K562 (cell line): ENCODE data around the gene GMNN. TPM values are rescaled to one million over a fixed set of nuclear protein-coding genes. Genes with fewer than 3 reads are reported as not detected.

Experiments used
- ATAC-seq: fragments of 200-7000 bp; cut with Tn5 transposase; 3 replicates; pipeline ENCODE4 v1.9.1; 2020; ENCODE audit warnings: moderate library complexity
- BruUV-seq: library from RNA; stranded (reverse); fragments of 400-500 nt; replicated peaks from 2 replicates; lab custom pipeline; 2021; lab: Mats Ljungman, UMichigan
- CTCF ChIA-PET: fragments of 300-600 bp; formaldehyde crosslinking; extraction: SDS; loops from one replicate; lab custom pipeline; 2021; ENCODE audit warnings: low intra/inter-chr PET ratio; lab: Yijun Ruan, JAX
- POLR2A ChIA-PET: fragments of 300-600, 350-650 bp; sonication (Branson Sonifier 250); formaldehyde crosslinking; extraction: SDS; loops from one replicate; lab custom pipeline; 2021; ENCODE audit warnings: antibody characterized with exemption, inconsistent platforms; lab: Yijun Ruan, JAX
- DNase-seq, 4 experiments: peaks; one replicate each; pipeline versions ENCODE4 v3.0.0 to v3.0.0-alpha.2; 2011 to 2018; ENCODE audit warnings: low spot score in 3 of 4, mixed read lengths in 3 of 4; ENCODE audit errors: extremely low read depth in 1 of 4
- FAIRE-seq: peaks from 2 replicates; lab custom pipeline; 2011; peaks lifted over from hg19 to GRCh38; lab: Jason Lieb, UNC
- H2AFZ ChIP-seq: 2 replicates; pipeline ENCODE4 v1.6.0; 2011; ENCODE audit warnings: low read depth, low read length, control low read depth, inconsistent platforms
- H3K27ac ChIP-seq: fragments of 200-600 bp; 3 replicates; pipeline ENCODE4 v1.8.0; 2011; ENCODE audit warnings: low read depth, mild to moderate bottlenecking, control low read depth, inconsistent platforms, low read length, moderate library complexity, mixed read lengths; ENCODE audit errors: extremely low read depth
- H3K27me3 ChIP-seq, 2 experiments: fragments of 300-600 bp in 1 of 2; 2 replicates in 1 of 2; 3 replicates in 1 of 2; pipeline versions ENCODE4 v1.6.0 to v1.8.0; 2011; ENCODE audit warnings: inconsistent platforms in 2 of 2, low read length in 2 of 2, mild to moderate bottlenecking in 1 of 2, mixed read lengths in 1 of 2, moderate library complexity in 1 of 2; ENCODE audit not compliant: control insufficient read depth in 2 of 2, insufficient read depth in 2 of 2
- H3K36me3 ChIP-seq: fragments of 300-600 bp; 3 replicates; pipeline ENCODE4 v1.8.0; 2011; ENCODE audit warnings: mild to moderate bottlenecking, low read length, inconsistent platforms; ENCODE audit not compliant: control insufficient read depth, insufficient read depth
- H3K4me1 ChIP-seq, 2 experiments: fragments of 200-600 bp in 1 of 2; replicated peaks in 1 of 2; 2 replicates in 1 of 2; 3 replicates in 1 of 2; pipeline versions ENCODE4 v1.5.1 to v1.8.0; 2011; ENCODE audit warnings: inconsistent platforms in 2 of 2, low read length in 2 of 2, mild to moderate bottlenecking in 1 of 2, mixed read lengths in 1 of 2, moderate library complexity in 1 of 2; ENCODE audit not compliant: control insufficient read depth in 2 of 2, insufficient read depth in 2 of 2
- H3K4me2 ChIP-seq: 2 replicates; pipeline ENCODE4 v1.6.1; 2011; ENCODE audit warnings: low read length, control low read depth, inconsistent platforms, mixed read lengths; ENCODE audit not compliant: insufficient read depth
- H3K4me3 ChIP-seq: fragments of 200-600 bp; sonication (generic), shearing (Covaris generic); 2 replicates; pipeline ENCODE4 v1.5.1; 2016; ENCODE audit warnings: control low read depth, inconsistent platforms
- H3K79me2 ChIP-seq: fragments of 200-600 bp; 3 replicates; pipeline ENCODE4 v1.8.0; 2011; ENCODE audit warnings: low read length, inconsistent platforms; ENCODE audit not compliant: control insufficient read depth, insufficient read depth
- H3K9ac ChIP-seq, 2 experiments: 2 replicates each; pipeline versions ENCODE4 v1.6.0 to v1.6.1; 2011; ENCODE audit warnings: low read depth in 2 of 2, low read length in 2 of 2, control low read depth in 1 of 2, inconsistent platforms in 1 of 2, mild to moderate bottlenecking in 1 of 2, mixed read lengths in 1 of 2; ENCODE audit not compliant: insufficient read depth in 1 of 2
- H3K9me1 ChIP-seq: one replicate; pipeline ENCODE4 v1.6.0; 2011; ENCODE audit warnings: inconsistent platforms, mild to moderate bottlenecking, low read length, moderate library complexity; ENCODE audit not compliant: control insufficient read depth, insufficient read depth
- H3K9me3 ChIP-seq: replicated peaks from 2 replicates; pipeline ENCODE4 v1.5.1; 2011; ENCODE audit warnings: low read depth, low read length, inconsistent platforms; ENCODE audit not compliant: control insufficient read depth, insufficient read depth
- H4K20me1 ChIP-seq: replicated peaks from 2 replicates; pipeline ENCODE4 v1.6.1; 2011; ENCODE audit warnings: low read length, inconsistent platforms, mixed read lengths; ENCODE audit not compliant: control insufficient read depth, insufficient read depth
- CEBPB ChIP-seq: fragments of 450-650 bp; IDR thresholded peaks from 2 replicates; pipeline ENCODE4 v1.6.1; 2016; ENCODE audit warnings: missing genetic modification characterization, missing compliant biosample characterization
- CEBPG ChIP-seq, 3 experiments: fragments of 200-800 bp in 1 of 3; sonication (Bioruptor generic) in 1 of 3; sonication (generic) in 1 of 3; formaldehyde crosslinking in 1 of 3; IDR thresholded peaks in 2 of 3; conservative IDR thresholded peaks in 1 of 3; 2 replicates each; pipeline versions ENCODE4 v1.6.1 to v1.8.0; 2016 to 2022; ENCODE audit warnings: missing compliant biosample characterization in 2 of 3, missing genetic modification characterization in 2 of 3, mild to moderate bottlenecking in 1 of 3, missing genetic modification reagents in 1 of 3
- PHF21A ChIP-seq: fragments of 450-650 bp; IDR thresholded peaks from 2 replicates; pipeline ENCODE4 v1.6.1; 2017; ENCODE audit warnings: low read depth, borderline replicate concordance
- ZFPM2 ChIP-seq: fragments of 250-450 bp; sonication (Bioruptor Pico); IDR thresholded peaks from 2 replicates; pipeline ENCODE4 v1.5.1; 2022; ENCODE audit warnings: mild to moderate bottlenecking
- ZNF3 ChIP-seq: fragments of 250-450 bp; sonication (Bioruptor Pico); IDR thresholded peaks from 2 replicates; pipeline ENCODE4 v1.5.0; 2021; ENCODE audit warnings: mild to moderate bottlenecking, moderate library complexity
- WGBS: fragments of 100-300 bp; shearing (Covaris generic); methylation state at CpG from one replicate; pipeline ENCODE4 v1.1.6; 2016; ENCODE audit warnings: low coverage, mixed read lengths; ENCODE audit not compliant: insufficient coverage; ENCODE audit errors: missing lambda C conversion rate; 5-methylcytosine and 5-hydroxymethylcytosine counted together
- in situ Hi-C: fragments of 300-500 bp; cut with MboI; formaldehyde crosslinking; loops from 4 replicates; pipeline ENCODE4 v1.15.0; 2018; ENCODE audit warnings: inconsistent platforms, mixed read lengths
- intact Hi-C: fragments of 100-400 bp; cut with micrococcal nuclease; formaldehyde crosslinking; loops from 2 replicates; pipeline ENCODE4 v1.14.2; 2022
- polyA plus RNA-seq, 8 experiments: library from polyadenylated mRNA; depleted of rRNA in 4 of 8; stranded (reverse) in 5 of 8; unstranded in 3 of 8; fragments of >200 nt; fragmentation: Nextera tagmentation in 2 of 8; fragmentation: Illumina TruSeq in 1 of 8; extraction: Ambion mirVana in 2 of 8; extraction: Trizol in 1 of 8; gene quantifications; 2 replicates each; pipeline versions ENCODE4 v1.2.1 to v1.2.3, GENCODE V29; 2011 to 2014; ENCODE audit warnings: inconsistent platforms in 1 of 8, missing spikeins in 1 of 8
- total RNA-seq, 7 experiments: library from RNA; depleted of rRNA in 6 of 7; stranded (reverse); fragments of >200 nt in 6 of 7; fragmentation: Illumina TruSeq in 2 of 7; extraction: Trizol in 2 of 7; gene quantifications; 2 replicates each; pipeline versions ENCODE4 v1.2.1 to v1.2.3, GENCODE V29; 2011 to 2021; ENCODE audit warnings: low replicate concordance in 1 of 7
- TF ChIP-seq, protein P1 (sequence below): fragments of 450-650 bp; IDR thresholded peaks from 2 replicates; pipeline ENCODE4 v1.6.1; 2017; ENCODE audit warnings: mild to moderate bottlenecking, moderate library complexity
- TF ChIP-seq, protein P2 (sequence below): fragments of 450-650 bp; formaldehyde crosslinking; IDR thresholded peaks from 2 replicates; pipeline ENCODE4 v1.4.0; 2022; ENCODE audit warnings: missing genetic modification characterization
- TF ChIP-seq, protein P3 (sequence below): sonication (generic); formaldehyde crosslinking; IDR thresholded peaks from 2 replicates; pipeline ENCODE4 v1.8.0; 2022; ENCODE audit warnings: mild to moderate bottlenecking, missing genetic modification reagents
- TF ChIP-seq, protein P4 (sequence below): sonication (generic); formaldehyde crosslinking; IDR thresholded peaks from 2 replicates; pipeline ENCODE4 v1.8.0; 2022; ENCODE audit warnings: mild to moderate bottlenecking, low read depth, missing genetic modification reagents

The GMNN gene
- total and polyA plus RNA-seq, 9 of the 15 experiments (the other 6 are each of a cell fraction or from before 2014, with no cell fraction given) = 144 to 370 (median 210) TPM

DNA sequence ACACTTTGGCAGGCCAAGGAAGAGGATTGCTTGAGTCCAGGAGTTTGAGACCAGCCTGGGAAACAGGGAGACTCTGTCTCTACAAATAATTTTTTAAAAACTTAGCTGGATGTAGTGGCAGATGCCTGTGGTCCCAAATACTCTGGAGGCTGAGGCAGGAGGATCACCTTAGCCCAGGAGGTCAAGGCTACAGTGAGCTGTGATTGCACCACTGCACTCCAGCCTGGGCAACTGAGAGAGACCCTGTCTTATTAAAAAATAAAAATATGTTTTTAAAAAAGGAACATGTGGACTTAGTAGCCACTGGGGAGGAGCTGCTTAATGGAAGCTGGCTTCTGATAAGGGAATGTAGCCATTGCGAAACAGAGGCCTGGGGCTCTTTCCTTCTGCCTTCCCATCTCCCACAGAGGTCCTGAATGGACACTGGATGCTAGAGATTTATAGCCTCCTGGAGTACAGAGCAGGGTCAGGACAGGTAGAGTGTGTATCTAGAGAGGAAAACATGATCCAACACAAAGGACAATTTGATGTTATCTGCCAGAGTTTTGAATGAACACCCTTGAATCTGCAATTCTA is 21.7 kb upstream of the GMNN start:
- H3K4me3 ChIP-seq = no peak overlapping the region
- H3K9me3 ChIP-seq = no peaks in the 10 kb centered on the region; the same call in none of the 2 replicates
- FAIRE-seq (no peak), DNase-seq (no peak), ATAC-seq (no peak)
- no peaks in the 10 kb centered on the region for H3K79me2 ChIP-seq
- 0 out of 5 replicates have a peak, but pooled peaks cover 0 to 4% of the 10 kb centered on the region in 2 experiments for H3K27me3 ChIP-seq
- intact Hi-C loops = no loop called here
- CTCF ChIA-PET = no interaction called here
- BruUV-seq = no TSS peak
- H3K9ac ChIP-seq = no peak overlapping the region
- H4K20me1 ChIP-seq = no peaks in the 10 kb centered on the region
- no peaks in the 10 kb centered on the region for H3K9me1 ChIP-seq
- no peak overlapping the region for H3K4me2 ChIP-seq
- in situ Hi-C loops = no loop called here
- WGBS = 40% methylated on average over 1 of the region's 1 CpG
- no peak overlapping the region for H3K27ac ChIP-seq
- peaks cover 0 to 17% of the 10 kb centered on the region in 2 experiments; a peak in 3 of 5 replicates for H3K4me1 ChIP-seq
- POLR2A ChIA-PET = interaction anchor here (0.7 to 1.4 kb wide), 5 partner anchors 10 to 1278 kb away, joined by 3 read pairs; partner anchors contain the start of gene GMNN
- no peaks in the 10 kb centered on the region for H3K36me3 ChIP-seq
- peak overlapping the region; percentile 44; the same call in 1 of the 2 replicates for H2AFZ ChIP-seq
- TF ChIP-seq, protein P1, sequence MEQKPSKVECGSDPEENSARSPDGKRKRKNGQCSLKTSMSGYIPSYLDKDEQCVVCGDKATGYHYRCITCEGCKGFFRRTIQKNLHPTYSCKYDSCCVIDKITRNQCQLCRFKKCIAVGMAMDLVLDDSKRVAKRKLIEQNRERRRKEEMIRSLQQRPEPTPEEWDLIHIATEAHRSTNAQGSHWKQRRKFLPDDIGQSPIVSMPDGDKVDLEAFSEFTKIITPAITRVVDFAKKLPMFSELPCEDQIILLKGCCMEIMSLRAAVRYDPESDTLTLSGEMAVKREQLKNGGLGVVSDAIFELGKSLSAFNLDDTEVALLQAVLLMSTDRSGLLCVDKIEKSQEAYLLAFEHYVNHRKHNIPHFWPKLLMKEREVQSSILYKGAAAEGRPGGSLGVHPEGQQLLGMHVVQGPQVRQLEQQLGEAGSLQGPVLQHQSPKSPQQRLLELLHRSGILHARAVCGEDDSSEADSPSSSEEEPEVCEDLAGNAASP = no peak
- TF ChIP-seq CEBPG (CRISPR knock-in tag; IDR thresholded peaks at IDR 0.05) = no peak
- peak in 1 of 2 experiments; percentile 87; a peak in 2 of 4 replicates for TF ChIP-seq CEBPG (tag; conservative IDR thresholded peaks at IDR 0.05 in 1 of 2, IDR thresholded peaks at IDR 0.05 in 1 of 2)
- TF ChIP-seq PHF21A = no peak
- TF ChIP-seq, protein P2, sequence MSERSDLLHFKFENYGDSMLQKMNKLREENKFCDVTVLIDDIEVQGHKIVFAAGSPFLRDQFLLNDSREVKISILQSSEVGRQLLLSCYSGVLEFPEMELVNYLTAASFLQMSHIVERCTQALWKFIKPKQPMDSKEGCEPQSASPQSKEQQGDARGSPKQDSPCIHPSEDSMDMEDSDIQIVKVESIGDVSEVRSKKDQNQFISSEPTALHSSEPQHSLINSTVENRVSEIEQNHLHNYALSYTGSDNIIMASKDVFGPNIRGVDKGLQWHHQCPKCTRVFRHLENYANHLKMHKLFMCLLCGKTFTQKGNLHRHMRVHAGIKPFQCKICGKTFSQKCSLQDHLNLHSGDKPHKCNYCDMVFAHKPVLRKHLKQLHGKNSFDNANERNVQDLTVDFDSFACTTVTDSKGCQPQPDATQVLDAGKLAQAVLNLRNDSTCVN (CRISPR knock-in tag) = no peak
- TF ChIP-seq, protein P3, sequence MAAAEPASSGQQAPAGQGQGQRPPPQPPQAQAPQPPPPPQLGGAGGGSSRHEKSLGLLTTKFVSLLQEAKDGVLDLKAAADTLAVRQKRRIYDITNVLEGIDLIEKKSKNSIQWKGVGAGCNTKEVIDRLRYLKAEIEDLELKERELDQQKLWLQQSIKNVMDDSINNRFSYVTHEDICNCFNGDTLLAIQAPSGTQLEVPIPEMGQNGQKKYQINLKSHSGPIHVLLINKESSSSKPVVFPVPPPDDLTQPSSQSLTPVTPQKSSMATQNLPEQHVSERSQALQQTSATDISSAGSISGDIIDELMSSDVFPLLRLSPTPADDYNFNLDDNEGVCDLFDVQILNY (CRISPR knock-in tag) = no peak
- TF ChIP-seq ZNF3 (CRISPR knock-in tag) = no peak
- TF ChIP-seq, protein P4, sequence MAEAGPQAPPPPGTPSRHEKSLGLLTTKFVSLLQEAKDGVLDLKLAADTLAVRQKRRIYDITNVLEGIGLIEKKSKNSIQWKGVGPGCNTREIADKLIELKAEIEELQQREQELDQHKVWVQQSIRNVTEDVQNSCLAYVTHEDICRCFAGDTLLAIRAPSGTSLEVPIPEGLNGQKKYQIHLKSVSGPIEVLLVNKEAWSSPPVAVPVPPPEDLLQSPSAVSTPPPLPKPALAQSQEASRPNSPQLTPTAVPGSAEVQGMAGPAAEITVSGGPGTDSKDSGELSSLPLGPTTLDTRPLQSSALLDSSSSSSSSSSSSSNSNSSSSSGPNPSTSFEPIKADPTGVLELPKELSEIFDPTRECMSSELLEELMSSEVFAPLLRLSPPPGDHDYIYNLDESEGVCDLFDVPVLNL (CRISPR knock-in tag) = no peak
- TF ChIP-seq CEBPB (tag) = peak; percentile 95
- TF ChIP-seq ZFPM2 (CRISPR knock-in tag) = no peak
